NCI-H1105 (cell line): ENCODE measurements around the gene COL4A6.
A peak's percentile ranks its signal among the peaks of the same experiment; 100 is the strongest.

ENCODE experiments used
- DNase-seq: peaks from one replicate; lab custom pipeline; 2025; lab: John Stamatoyannopoulos, UW

Gene COL4A6

DNA sequence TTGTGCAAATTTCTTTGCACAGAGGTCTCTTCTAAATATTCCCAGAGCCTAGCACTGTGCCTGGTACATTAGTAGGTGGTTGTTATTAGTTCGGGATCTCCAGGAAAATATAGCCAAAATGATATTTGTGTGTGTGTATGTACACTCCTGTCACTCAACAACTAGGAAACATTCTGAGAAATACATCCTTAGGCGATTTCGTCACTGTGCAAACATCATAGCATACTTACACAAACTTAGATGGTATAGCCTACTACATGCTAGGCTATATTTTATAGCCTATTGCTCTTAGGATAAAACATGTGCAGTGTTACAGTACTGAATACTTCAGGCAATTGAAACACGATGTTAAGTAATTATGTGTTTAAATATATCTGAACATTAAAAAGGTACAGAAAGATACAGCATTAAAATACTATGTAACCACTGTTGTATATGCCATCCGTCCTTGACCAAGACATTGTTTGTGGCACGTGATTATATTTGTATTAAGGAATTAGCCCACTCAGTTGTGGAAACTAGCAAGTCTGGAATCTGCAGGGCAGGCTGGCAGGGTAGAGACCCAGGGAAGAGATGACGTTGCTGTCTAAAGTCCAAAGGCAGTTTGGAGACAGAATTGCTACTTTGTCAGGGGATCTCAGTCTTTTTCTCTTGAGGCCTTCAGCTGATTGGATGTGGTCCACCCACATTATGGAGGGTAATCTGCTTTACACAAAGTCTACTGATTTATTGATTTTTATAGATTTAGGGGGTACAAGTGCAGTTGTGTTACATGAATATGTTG lies 106.9 kb downstream of the COL4A6 start:
- DNase-seq = no peak

DNA sequence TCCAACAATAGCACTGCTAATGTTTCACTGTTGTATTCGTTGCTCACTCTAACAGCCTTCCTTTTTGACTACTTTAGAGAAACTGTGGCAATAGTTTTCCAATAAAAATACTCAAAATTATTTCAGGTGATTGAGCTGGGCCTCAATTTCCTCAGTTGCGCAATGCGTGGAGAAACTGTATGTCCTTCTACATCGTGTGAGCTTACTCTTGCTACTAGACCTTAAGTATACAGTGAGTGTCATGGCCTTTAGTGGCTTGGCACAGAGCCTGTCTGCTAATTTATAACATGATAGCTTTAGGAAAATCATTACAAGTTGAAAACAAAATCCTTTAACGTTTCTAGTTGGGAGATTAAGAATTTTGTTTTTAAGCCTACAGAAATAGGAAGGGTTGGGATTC lies 114.5 kb downstream of the COL4A6 start:
- DNase-seq = no peak

DNA sequence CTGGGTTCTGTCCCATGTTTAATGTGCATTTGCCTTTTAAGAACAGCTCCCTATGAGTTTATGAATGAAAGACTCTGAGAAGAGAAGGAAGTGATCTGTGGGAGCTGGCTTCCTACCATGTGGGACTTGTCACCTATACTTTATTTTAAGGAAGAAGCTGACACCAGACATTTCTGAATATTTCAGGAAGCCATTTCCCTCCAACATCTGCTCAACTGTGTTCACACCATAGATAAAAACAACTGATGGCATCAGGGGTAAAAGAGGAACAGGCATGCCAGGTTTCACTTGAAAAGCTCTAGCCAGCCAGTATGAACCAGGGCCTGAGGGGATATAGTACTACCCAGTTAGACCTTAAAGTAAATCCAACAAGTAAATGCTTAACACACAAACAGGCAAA lies 116.0 kb downstream of the COL4A6 start:
- no peak for DNase-seq

DNA sequence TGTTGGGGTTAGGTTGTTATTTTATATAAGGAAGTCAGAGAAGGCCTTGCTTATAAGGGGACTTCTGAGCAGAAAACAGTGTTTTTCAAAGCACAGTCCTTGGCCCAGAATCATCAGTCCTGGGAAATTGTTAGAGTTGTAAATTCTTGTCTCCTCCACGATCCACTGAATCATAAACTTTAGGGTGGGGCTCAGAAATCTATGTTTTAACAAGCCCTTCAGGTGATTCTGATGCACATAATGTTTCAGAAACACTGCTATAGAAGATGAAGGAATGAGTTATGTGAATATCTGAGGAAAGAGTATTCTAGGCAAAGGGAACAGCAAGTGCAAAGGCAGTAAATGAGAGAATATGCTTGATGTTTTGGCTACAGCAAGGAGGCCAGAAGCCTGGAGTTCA lies 121.8 kb downstream of the COL4A6 start:
- DNase-seq = no peak

DNA sequence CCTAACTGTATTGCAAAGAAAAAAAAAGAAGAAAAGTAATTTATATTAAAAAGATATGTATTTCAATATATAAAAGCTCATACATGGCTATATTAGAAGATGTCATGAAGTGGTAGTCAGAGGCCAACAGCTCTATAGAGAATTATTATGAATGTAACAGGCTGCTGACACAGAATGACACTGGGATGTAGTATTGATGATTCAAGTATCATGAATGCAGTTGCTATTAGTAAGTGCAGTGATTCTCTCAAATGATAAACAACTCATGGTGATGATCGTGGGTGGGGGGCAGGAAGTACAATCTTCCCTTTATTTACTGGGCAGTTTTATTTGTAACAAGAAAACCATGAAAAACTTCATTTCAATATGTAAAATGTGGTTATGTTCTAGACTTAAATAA lies 124.6 kb downstream of the COL4A6 start:
- no peak for DNase-seq

GRCh38 chrX:108312957-108313356 lies 125.3 kb downstream of the COL4A6 start:
- peak; percentile 5 for DNase-seq

GRCh38 chrX:108312011-108312410 lies 126.2 kb downstream of the COL4A6 start:
- DNase-seq = no peak

GRCh38 chrX:108310506-108310905 lies 127.7 kb downstream of the COL4A6 start:
- no peak for DNase-seq

- DNase-seq = no peak
Observed at GRCh38 chrX:108309144-108309543, 129.1 kb downstream of the COL4A6 start.

- no peak for DNase-seq
Observed at GRCh38 chrX:108307132-108308085, 130.8 kb downstream of the COL4A6 start.

DNA sequence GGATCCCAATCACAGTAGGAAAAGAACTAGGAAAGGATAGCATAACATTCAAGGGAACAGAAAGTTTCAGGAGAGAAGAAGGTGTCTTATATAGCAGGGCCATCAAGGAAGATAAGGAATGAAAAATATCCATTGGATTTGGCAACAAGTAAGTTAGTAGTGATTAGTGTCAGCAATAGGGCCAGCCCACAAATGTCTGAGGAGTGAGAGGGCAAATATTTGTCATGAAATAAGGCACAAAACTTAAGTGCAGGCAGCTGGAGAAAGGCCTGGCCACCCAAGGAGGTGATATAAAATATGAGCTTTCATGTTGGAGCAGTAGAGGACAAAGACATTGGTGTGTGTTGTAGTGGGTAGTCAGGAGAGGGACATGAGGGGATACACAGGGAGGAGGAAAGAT lies 132.1 kb downstream of the COL4A6 start:
- DNase-seq = no peak

DNA sequence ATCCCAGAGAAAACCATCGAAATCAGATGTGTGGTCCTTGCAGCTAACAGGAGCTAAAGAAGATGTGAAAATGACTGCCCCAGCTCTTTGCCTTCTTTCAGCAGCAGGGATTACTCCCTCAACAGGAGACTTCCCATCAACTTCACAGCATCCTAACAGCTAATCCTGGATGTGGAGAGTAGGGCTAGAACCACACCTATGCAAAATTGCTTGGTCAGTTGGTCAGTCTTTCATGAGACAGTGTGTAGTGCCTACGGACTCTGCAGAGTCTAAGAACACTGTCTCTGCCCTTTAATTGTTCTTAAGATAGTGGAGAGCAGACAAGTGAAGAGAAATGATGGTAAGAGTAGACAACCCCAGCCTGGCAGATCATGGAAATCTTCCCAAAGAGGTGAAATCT lies 133.5 kb downstream of the COL4A6 start:
- DNase-seq = no peak

GRCh38 chrX:108304210-108304609 lies 134.0 kb downstream of the COL4A6 start:
- DNase-seq = no peak

- no peak for DNase-seq
Observed at GRCh38 chrX:108303682-108304081, 134.5 kb downstream of the COL4A6 start.

- DNase-seq = no peak
Observed at GRCh38 chrX:108299704-108300103, 138.5 kb downstream of the COL4A6 start.

DNA sequence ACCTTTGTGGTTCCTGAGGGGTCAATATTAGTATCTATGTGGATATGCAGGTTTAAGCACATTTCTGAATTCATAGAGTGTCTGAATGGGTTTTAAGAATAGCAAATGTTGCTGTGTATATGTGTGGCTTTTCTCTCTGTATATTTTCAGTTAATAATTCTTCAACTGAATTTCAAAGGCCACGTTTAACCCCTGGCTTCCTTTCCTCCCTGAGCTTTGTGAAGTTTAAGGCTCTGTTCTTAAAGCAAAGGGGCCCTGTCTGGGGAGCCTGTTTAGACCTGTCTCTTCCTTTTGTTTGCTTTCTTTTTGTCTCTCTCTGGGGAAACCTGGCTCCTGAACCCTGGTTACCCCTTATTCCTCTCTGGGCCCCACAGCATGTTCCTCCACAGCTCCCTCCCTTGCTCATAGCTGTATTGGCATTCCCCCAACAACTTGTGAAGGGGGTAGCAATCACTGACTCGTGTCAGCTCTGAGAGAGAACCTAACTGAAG lies 139.1 kb downstream of the COL4A6 start:
- DNase-seq = no peak

DNA sequence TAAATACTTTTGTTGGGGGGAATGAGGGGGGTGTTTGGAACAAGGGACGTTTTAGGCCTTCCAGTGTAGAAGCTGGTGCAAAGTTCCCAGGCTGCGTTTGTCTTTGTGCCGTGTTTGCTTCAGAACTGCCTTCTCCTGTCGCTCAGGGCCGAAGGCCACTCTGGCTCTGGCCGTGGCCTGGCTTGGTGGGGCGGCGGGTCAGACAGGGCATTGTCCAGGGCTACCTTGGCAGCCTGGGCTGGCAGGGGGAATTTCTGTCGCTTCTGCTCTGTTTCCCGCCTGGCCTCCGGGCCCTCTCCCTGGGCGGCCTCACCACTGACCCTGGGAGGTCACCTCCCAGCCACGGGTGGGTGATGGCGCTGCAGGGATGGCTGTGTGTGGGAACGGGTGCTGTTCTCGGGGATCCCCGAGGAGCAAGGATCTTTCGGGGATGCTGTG lies 140.0 kb downstream of the COL4A6 start:
- DNase-seq = no peak

DNA sequence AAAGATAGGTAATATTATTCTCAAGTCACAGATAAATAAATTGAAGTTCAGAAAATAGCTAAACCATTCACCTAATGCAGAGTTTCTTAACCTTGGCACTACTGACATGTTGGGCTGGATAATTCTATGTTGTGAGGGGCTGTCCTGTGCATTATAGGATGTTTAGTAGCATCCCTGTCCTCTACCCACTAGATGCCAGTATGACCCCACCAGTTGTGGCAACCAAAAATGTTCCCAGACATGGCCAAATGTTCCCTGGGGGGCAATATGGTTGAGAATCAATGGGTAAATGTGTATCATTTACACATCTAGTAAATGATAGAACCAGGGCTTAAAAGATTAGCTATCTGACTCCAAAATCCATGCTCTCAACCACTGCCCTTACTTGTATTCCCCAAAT lies 140.9 kb downstream of the COL4A6 start:
- DNase-seq = no peak

- no peak for DNase-seq
Observed at GRCh38 chrX:108292053-108292452, 146.2 kb downstream of the COL4A6 start.

- DNase-seq = no peak
Observed at GRCh38 chrX:108285918-108286317, 152.3 kb downstream of the COL4A6 start.

DNA sequence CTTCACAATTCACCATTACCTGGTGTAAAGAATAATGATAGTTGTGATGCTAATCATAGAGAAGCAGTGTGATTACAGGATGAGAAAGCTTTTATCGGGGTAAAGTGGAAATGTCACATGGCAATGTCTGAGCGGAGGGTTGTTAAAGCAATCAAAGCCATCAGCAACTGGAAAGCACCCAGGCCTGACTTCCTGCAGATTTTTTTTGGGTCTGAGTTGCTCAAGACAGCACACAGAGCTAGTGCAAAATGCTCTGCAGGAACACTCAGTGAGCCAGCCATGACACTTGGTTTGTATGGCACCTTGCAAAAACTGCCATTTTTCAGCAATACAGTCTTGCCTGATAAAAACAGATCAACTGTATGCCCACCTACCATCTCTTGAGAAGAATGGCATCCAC lies 152.9 kb downstream of the COL4A6 start:
- no peak for DNase-seq

DNA sequence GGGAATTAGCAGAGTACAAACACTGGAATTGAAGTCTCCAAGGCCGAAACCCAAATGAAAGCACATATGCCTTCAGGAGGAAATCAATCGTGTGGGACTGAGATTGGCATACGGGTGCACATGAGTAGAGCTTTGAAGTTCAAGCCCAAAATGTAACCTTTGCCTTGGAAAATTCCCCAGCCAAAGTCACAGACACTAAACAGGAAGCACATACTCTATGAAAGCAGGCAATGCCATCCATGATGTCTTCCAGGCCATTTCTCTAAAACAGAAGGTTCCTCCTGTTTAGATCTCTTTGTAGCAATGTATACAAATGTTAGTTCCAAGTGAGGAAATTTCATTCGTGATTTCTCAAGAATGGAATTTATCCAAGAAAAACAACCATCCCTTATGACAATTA lies 162.5 kb downstream of the COL4A6 start:
- no peak for DNase-seq

DNA sequence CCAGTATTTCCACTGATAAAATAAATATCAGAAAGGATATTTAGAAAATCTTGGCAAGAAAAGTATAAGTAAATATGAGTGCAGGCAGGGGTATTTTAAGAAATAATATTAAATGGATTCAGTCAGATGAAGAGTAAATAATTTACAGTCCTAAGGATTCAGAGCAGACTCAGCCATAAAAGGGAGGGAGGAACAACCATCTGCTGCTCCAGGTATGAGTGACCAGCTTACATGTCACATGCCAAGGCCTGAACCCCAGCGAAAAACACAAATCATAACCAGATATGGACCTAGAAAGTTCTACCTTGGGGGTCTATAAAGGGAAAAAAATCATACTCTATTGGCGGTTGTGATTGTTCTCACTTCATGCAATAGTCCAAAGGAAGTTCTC lies 166.8 kb downstream of the COL4A6 start:
- no peak for DNase-seq
